Vagina (tissue), 2 donors: ENCODE measurements around the gene GPR17.

Experiments used
- POLR2A ChIP-seq, 2 donors: fragments of 450-650 bp; IDR thresholded peaks; one replicate each; pipeline ENCODE4 v1.6.1; 2017; ENCODE audit warnings: antibody characterized with exemption in 2 of 2, mild to moderate bottlenecking in 2 of 2, moderate library complexity in 2 of 2
- TF ChIP-seq, protein P1 (sequence below), 3 experiments: fragments of 450-650 bp in 2 of 3; fragments of 200-600 bp in 1 of 3; sonication (generic) in 1 of 3; IDR thresholded peaks; one replicate each; pipeline ENCODE4 v1.5.1; 2017 to 2019; ENCODE audit warnings: antibody characterized with exemption in 3 of 3, mild to moderate bottlenecking in 2 of 3, moderate library complexity in 2 of 3

DNA sequence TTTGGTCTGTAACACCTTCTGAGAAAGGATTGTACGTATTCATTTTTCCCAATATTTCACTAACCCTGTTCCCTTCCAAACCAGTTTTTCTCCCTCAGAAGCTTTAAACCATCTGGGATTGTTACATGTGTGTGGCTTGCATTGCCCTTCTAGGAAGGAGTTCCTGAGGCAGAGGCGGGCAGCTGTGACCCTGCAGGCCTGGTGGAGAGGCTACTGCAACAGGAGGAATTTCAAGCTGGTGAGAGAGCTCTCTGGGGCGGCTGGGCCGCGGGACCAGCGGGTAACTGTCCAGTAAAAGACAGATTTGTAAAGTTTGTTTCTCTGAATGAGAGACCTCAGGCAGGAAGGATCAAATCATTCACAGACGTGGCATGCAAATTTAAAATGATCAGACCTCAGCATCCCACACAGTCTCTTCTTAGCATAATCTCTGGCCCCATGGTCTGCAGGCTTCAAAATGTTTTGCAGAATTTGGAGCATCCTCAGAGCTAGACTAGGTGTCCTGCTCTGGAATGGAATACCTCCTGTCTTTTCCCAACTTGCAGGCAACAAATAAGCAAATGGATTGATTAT, 40.2 kb upstream of the GPR17 start:
- TF ChIP-seq, protein P1, sequence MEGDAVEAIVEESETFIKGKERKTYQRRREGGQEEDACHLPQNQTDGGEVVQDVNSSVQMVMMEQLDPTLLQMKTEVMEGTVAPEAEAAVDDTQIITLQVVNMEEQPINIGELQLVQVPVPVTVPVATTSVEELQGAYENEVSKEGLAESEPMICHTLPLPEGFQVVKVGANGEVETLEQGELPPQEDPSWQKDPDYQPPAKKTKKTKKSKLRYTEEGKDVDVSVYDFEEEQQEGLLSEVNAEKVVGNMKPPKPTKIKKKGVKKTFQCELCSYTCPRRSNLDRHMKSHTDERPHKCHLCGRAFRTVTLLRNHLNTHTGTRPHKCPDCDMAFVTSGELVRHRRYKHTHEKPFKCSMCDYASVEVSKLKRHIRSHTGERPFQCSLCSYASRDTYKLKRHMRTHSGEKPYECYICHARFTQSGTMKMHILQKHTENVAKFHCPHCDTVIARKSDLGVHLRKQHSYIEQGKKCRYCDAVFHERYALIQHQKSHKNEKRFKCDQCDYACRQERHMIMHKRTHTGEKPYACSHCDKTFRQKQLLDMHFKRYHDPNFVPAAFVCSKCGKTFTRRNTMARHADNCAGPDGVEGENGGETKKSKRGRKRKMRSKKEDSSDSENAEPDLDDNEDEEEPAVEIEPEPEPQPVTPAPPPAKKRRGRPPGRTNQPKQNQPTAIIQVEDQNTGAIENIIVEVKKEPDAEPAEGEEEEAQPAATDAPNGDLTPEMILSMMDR (IDR thresholded peaks at IDR 0.05), result no peak
- no peak for TF ChIP-seq POLR2A (IDR thresholded peaks at IDR 0.05)
